Measurements from ENCODE around the gene NFYA.

DNA sequence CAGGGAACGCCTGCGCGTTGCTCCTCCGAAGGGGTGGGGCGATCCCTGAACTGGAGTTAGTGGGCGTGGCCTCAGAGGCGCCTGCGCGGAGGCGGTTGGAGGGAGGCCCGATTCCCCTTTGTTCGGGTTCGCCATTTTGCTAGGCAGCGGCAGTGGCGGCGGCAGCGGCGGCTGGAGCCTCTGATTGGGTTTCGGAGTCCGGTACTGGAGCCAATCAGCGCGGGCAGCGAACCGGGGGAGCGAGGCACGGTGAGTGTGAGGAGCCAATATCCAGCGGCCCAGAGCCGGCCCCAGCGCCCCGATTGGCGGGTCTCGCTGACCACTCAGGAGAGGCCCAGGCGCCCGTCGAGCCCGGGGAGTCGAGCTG is at the start of gene NFYA:
- TF ChIP-seq, protein P1, sequence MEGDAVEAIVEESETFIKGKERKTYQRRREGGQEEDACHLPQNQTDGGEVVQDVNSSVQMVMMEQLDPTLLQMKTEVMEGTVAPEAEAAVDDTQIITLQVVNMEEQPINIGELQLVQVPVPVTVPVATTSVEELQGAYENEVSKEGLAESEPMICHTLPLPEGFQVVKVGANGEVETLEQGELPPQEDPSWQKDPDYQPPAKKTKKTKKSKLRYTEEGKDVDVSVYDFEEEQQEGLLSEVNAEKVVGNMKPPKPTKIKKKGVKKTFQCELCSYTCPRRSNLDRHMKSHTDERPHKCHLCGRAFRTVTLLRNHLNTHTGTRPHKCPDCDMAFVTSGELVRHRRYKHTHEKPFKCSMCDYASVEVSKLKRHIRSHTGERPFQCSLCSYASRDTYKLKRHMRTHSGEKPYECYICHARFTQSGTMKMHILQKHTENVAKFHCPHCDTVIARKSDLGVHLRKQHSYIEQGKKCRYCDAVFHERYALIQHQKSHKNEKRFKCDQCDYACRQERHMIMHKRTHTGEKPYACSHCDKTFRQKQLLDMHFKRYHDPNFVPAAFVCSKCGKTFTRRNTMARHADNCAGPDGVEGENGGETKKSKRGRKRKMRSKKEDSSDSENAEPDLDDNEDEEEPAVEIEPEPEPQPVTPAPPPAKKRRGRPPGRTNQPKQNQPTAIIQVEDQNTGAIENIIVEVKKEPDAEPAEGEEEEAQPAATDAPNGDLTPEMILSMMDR (IDR thresholded peaks at IDR 0.05), result no peak
- TF ChIP-seq EP300 (IDR thresholded peaks at IDR 0.05), result no peak
- TF ChIP-seq POLR2A (IDR thresholded peaks at IDR 0.05), result no peak

Data from ovary (tissue), 3 donors.